SKM-1 treated with dmso at 0.1 percent for 144 hours (cell line): ENCODE data around the gene HIPK3.
A peak's percentile ranks its signal among the peaks of the same experiment; 100 is the strongest.
"Not testable (repeated sequence)": the region's sequence is repeated elsewhere in the genome, so short reads cannot be mapped to it uniquely, and the experiment has no call there.

Source experiments
- DNase-seq: peaks from one replicate; lab custom pipeline; 2025; ENCODE audit not compliant: unreplicated experiment; lab: John Stamatoyannopoulos, UW

HIPK3 gene

GRCh38 chr11:33257160-33257896 lies at the start of gene HIPK3:
Gene HIPK3, plus strand, starts transcription at chr11:33257381.
- peak; percentile 79 for DNase-seq

DNA sequence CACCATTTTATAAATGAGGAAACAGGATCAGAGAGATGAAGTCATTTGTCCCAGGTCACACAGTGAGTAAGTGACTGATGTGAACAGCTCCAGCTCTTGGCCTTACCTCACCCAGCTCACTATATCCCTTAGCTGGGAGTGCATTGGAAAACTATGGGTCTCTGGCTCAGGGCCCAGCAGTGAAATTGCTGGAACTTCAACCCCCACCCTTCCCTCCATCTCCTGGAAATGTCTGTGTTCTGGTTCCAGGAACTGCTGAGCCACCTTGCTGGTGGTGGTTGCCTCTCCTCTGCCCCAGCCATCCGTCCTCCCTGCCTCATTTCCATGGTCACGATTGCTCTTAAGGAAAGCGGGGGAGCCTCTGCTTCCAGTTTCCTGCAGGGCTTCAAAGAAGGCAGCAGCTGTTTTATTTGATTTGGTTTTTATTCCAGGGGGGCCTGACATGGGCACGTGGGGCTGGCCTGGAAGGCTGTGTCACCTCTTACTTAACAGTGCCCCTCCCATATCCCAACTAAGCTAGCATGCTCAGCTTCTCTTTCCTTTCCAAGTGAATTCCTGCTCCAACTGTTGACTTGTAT lies 49.7 kb upstream of the HIPK3 start:
- DNase-seq, result no peak

- no peak for DNase-seq
Observed at GRCh38 chr11:33208150-33208549, 49.0 kb upstream of the HIPK3 start.

GRCh38 chr11:33211153-33211552 lies 46.0 kb upstream of the HIPK3 start:
- peak; percentile 83 for DNase-seq

DNA sequence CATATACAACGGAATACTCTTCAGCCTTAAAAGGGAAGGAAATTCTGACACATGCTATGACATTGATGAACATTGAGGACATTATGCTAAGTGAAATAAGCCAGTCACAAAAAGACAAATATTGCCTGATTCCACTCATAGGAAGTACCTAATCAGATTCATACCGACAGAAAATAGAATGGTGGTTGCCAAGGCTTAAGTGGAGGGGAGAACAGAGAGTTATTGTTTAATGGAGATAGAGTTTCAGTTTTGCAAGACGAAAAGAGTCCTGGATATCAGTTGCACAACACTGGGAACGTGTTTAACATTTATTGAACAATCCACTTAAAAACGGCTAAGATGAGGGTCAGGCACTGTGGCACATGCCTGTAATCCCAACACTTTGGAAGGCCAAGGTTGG lies 45.6 kb upstream of the HIPK3 start:
- peak; percentile 83 for DNase-seq

- peak; percentile 40 for DNase-seq
Observed at GRCh38 chr11:33214187-33214586, 43.0 kb upstream of the HIPK3 start.

GRCh38 chr11:33214767-33215166 lies 42.4 kb upstream of the HIPK3 start:
- DNase-seq, result no peak

GRCh38 chr11:33216676-33217075 lies 40.5 kb upstream of the HIPK3 start:
- DNase-seq, result not testable (repeated sequence)

DNA sequence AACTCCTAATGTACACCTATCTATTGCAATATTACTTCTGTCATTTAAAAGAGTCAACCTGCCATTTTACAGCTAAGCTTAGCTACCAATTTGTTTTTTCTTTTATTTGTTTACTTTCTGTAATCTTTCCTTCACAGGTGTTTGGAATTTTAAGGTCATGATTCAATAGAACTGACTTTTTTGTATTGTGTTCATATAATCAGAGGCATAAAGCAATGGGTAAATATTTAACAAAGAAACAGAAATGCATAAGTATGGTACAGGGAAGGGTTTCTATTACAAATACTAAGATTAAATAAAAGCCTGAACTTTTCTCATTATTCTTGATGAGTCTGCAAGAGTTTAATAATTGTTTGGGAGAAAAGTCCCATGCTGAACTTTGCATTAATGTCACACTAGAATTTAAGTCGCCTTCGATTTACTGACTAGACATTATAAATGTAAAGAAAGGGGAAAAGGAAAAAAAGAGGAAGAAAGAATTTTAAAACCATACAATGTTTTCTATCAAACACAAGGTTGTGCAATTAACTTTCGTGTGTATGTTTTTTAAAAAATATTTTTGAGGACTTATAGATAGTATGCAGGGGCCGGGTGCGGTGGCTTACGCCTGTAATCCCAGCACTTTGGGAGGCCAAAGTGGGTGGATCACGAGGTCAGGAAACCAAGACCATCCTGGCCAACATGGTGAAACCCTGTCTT lies 35.0 kb upstream of the HIPK3 start:
- peak; percentile 43 for DNase-seq

DNA sequence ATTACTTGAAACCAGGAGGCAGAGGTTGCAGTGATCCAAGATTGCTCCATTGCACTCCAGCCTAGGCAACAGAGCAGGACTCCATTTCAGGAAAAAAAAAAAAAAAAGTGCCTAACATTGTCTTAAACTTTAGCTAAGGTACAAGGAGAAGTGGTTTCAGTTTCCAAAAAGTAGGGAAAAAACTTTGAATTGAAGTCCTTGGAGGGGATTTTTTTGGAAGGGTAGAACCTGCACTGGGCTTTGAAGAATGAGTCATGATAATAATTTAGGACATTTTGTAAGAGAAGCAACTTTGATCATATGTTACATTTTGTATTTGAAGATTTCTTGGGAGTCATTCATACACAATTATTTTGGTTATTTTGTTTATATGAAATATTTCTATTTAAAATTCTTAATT lies 31.8 kb upstream of the HIPK3 start:
- DNase-seq, result no peak

- peak; percentile 71 for DNase-seq
Observed at GRCh38 chr11:33227578-33228261, 29.5 kb upstream of the HIPK3 start.

- no peak for DNase-seq
Observed at GRCh38 chr11:33234397-33235190, 22.6 kb upstream of the HIPK3 start.

DNA sequence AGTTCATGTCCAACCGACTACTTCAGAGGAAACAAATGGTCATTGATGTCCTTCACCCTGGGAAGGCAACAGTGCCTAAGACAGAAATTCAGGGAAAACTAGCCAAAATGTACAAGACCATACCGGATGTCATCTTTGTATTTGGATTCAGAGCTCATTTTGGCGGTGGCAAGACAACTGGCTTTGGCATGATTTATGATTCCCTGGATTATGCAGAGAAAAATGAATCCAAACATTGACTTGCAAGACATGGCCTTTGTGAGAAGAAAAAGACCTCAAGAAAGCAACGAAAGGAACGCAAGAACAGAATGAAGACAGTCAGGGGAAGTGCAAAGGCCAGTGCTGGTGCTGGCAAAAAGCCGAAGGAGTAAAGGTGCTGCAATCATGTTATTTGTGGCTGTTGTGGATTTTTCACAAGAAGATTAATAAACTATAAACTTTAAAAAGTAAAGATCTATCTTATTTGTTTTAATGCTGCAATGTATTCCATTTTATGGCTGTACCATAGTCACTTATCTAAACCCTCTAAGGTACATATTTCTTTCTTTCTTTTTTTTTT lies 20.1 kb upstream of the HIPK3 start:
- no peak for DNase-seq

- no peak for DNase-seq
Observed at GRCh38 chr11:33242575-33242974, 14.6 kb upstream of the HIPK3 start.

GRCh38 chr11:33243654-33244053 lies 13.5 kb upstream of the HIPK3 start:
- not testable (repeated sequence) for DNase-seq

DNA sequence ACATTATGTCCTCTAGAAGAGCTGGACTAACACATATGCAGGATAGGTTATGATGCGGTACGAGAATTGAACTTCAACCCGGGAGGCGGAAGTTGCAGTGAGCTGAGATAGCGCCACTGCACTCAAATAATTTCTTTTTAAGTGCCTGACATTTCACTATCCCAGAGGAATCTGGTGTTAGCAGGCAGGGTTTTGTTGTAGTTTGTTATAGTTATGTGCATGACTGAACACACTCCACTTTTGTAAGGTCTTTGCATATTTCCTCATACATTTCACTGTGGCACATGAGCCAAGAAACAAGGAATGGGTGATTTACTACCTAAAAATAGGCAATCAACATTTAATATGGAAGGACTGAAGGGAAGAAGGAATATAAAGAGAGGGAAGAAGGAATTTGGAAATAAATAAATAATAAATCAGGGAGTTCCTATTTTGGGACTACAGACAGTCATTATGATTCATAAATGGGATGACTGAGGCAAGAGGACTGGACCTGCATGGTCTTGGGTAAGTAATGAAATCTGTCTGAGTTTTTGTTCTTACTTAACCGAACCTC lies 8.7 kb upstream of the HIPK3 start:
- no peak for DNase-seq

DNA sequence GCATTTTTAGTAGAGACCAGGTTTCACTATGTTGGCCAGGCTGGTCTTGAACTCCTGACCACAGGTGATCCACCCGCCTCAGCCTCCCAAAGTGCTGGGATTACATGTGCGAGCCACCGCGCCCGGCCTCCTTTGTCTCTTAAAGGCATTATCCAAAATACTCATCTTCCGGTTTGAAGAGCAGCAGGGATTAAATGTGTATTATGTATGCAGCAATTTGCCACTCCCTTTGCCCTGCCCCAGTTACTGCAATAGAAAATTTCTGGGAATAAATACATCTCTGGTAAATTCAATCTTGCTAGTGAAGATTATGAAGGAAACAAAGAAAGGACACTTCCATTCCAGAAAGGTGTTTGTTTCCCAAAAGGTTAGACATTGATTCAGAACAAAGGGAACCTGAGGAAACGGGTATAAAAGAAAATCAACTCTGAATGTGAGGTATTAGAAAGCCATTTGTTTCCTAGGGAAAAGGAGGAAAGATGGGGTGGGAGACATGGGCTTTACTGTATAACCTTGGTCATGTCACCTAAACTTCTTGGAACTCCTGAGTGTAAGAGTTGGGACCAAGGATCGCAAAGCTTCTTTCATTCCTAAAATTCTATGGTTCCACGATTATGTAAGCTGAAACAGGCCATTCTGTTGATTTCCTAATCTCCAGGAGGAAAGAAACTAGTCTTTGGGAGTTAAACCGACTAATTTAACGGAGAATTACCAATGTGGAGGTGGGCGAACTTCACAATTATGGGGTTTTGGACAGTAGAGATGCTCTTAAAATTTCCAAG lies 959 bp upstream of the HIPK3 start:
- no peak for DNase-seq

GRCh38 chr11:33256813-33257159 lies 395 bp upstream of the HIPK3 start:
- DNase-seq, result no peak

GRCh38 chr11:33257897-33258630 lies 883 bp downstream of the HIPK3 start:
- peak; percentile 90 for DNase-seq
